ENCODE results near the gene EIF4E3.

Gene EIF4E3

GRCh38 chr3:71641674-71642073 lies 83.5 kb downstream of the EIF4E3 start:
- DNase-seq = no peak

GRCh38 chr3:71640331-71640983 lies 84.7 kb downstream of the EIF4E3 start:
- DNase-seq = no peak

- no peak for DNase-seq
Observed at GRCh38 chr3:71636482-71636881, 88.7 kb downstream of the EIF4E3 start.

GRCh38 chr3:71636001-71636400 lies 89.2 kb downstream of the EIF4E3 start:
- no peak for DNase-seq

GRCh38 chr3:71634671-71635070 lies 90.5 kb downstream of the EIF4E3 start:
- DNase-seq = no peak

GRCh38 chr3:71629711-71630110 lies 95.5 kb downstream of the EIF4E3 start:
- no peak for DNase-seq

GRCh38 chr3:71629289-71629688 lies 95.9 kb downstream of the EIF4E3 start:
- no peak for DNase-seq

GRCh38 chr3:71628522-71628921 lies 96.7 kb downstream of the EIF4E3 start:
- no peak for DNase-seq

- DNase-seq = no peak
Observed at GRCh38 chr3:71625676-71626075, 99.5 kb downstream of the EIF4E3 start.
